ENCODE results near the gene TTC3.

Gene TTC3

DNA sequence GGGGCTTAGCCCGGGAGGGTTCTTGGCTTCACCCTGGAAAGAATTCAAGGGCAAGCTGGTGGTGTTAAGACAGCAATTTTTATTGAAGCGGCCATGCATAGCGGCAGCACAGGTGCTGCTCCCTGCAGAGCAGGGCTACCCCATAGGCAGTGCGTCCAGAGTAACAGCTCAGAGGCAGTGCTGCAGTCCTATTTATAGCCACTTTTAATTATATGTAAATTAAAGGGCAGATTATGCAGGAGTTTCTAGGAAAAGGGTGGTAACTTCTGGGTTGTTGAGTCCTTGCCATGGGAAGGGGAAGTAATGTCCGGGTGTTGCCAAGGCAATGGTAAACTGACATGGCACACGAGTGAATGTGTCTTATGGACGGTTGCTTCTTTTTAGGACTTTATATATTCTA is 137.1 kb downstream of the TTC3 start:
- Histone ChIP-seq H3K4me3 (ENCODE audit: low read depth, low read length) (no peak overlapping the region), H3K9me3 (ENCODE audit: control insufficient read depth, insufficient read depth, low read depth, low read length) (no peaks in the 10 kb centered on the region; the same call in 1 of the 2 replicates), H3K4me1 (ENCODE audit: control insufficient read depth, insufficient read depth, low read length) (no peaks in the 10 kb centered on the region), H3K36me3 (ENCODE audit: control insufficient read depth in 2 of 2, insufficient read depth in 1 of 2, low read length in 2 of 2) (no peaks in the 10 kb centered on the region; a peak in 1 of 3 replicates), H3K27ac (ENCODE audit: extremely low read depth, low read depth, low read length) (no peak overlapping the region)
- CTCF ChIA-PET, result interaction anchor here (0.6 kb wide), 1 partner anchor 253 kb away, joined by 5 read pairs; no protein-coding TSS in a partner anchor
- POLR2A ChIA-PET, result no interaction called here
- TF ChIP-seq ZNF341 (tag by site-specific recombination; IDR thresholded peaks at IDR 0.05; ENCODE audit: low read depth) (no peak), KLF8 (tag by site-specific recombination; IDR thresholded peaks at IDR 0.05) (no peak), ZNF354C (tag by site-specific recombination; IDR thresholded peaks at IDR 0.05; ENCODE audit: borderline replicate concordance, low read depth) (no peak), MYNN (tag by site-specific recombination; IDR thresholded peaks at IDR 0.05; ENCODE audit: borderline replicate concordance) (no peak), ZNF292 (tag by site-specific recombination; IDR thresholded peaks at IDR 0.05; ENCODE audit: borderline replicate concordance, low read depth) (no peak), ZFHX2 (tag by site-specific recombination; conservative IDR thresholded peaks at IDR 0.05) (no peak), ZNF768 (tag by site-specific recombination; IDR thresholded peaks at IDR 0.05) (no peak), GLIS2 (tag by site-specific recombination; IDR thresholded peaks at IDR 0.05) (no peak)
- TF ChIP-seq, protein P1, sequence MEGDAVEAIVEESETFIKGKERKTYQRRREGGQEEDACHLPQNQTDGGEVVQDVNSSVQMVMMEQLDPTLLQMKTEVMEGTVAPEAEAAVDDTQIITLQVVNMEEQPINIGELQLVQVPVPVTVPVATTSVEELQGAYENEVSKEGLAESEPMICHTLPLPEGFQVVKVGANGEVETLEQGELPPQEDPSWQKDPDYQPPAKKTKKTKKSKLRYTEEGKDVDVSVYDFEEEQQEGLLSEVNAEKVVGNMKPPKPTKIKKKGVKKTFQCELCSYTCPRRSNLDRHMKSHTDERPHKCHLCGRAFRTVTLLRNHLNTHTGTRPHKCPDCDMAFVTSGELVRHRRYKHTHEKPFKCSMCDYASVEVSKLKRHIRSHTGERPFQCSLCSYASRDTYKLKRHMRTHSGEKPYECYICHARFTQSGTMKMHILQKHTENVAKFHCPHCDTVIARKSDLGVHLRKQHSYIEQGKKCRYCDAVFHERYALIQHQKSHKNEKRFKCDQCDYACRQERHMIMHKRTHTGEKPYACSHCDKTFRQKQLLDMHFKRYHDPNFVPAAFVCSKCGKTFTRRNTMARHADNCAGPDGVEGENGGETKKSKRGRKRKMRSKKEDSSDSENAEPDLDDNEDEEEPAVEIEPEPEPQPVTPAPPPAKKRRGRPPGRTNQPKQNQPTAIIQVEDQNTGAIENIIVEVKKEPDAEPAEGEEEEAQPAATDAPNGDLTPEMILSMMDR (tag by site-specific recombination; IDR thresholded peaks at IDR 0.05), result no peak
- TF ChIP-seq, protein P2, sequence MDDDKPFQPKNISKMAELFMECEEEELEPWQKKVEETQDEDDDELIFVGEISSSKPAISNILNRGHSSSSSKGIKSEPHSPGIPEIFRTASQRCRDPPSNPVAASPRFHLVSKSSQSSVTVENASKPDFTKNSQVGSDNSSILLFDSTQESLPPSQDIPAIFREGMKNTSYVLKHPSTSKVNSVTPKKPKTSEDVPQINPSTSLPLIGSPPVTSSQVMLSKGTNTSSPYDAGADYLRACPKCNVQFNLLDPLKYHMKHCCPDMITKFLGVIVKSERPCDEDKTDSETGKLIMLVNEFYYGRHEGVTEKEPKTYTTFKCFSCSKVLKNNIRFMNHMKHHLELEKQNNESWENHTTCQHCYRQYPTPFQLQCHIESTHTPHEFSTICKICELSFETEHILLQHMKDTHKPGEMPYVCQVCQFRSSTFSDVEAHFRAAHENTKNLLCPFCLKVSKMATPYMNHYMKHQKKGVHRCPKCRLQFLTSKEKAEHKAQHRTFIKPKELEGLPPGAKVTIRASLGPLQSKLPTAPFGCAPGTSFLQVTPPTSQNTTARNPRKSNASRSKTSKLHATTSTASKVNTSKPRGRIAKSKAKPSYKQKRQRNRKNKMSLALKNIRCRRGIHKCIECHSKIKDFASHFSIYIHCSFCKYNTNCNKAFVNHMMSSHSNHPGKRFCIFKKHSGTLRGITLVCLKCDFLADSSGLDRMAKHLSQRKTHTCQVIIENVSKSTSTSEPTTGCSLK (tag by site-specific recombination; IDR thresholded peaks at IDR 0.05), result no peak

DNA sequence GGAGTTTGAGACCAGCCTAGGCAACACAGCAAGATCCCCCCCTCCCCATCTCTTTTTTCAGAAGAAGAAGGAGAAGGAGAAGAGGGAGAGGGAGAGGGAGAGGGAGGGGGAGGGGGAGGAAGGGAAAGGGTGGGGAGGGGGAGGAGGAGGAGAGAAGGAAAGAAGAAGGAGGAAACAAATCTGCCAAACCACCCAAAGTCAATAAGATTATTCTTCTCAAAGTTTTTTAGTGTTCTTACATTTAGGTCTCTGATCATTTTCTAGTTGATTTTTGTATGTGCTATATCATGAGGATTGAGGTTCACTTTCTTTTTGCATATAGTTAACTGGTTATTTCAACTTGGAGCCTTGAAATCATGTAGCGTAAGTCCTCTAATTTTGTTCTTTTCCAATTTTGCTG is 137.7 kb downstream of the TTC3 start:
- Histone ChIP-seq H3K27ac (ENCODE audit: extremely low read depth, low read depth, low read length) (no peak overlapping the region), H3K36me3 (ENCODE audit: control insufficient read depth in 2 of 2, insufficient read depth in 1 of 2, low read length in 2 of 2) (no peaks in the 10 kb centered on the region), H3K9me3 (ENCODE audit: control insufficient read depth, insufficient read depth, low read depth, low read length) (no peaks in the 10 kb centered on the region; the same call in 1 of the 2 replicates), H3K4me1 (ENCODE audit: control insufficient read depth, insufficient read depth, low read length) (no peaks in the 10 kb centered on the region), H3K4me3 (ENCODE audit: low read depth, low read length) (no peak overlapping the region)
- CTCF ChIA-PET, result no interaction called here
- POLR2A ChIA-PET, result no interaction called here
- no peak for TF ChIP-seq ZNF324 (tag by site-specific recombination; IDR thresholded peaks at IDR 0.05)
- TF ChIP-seq, protein P3, sequence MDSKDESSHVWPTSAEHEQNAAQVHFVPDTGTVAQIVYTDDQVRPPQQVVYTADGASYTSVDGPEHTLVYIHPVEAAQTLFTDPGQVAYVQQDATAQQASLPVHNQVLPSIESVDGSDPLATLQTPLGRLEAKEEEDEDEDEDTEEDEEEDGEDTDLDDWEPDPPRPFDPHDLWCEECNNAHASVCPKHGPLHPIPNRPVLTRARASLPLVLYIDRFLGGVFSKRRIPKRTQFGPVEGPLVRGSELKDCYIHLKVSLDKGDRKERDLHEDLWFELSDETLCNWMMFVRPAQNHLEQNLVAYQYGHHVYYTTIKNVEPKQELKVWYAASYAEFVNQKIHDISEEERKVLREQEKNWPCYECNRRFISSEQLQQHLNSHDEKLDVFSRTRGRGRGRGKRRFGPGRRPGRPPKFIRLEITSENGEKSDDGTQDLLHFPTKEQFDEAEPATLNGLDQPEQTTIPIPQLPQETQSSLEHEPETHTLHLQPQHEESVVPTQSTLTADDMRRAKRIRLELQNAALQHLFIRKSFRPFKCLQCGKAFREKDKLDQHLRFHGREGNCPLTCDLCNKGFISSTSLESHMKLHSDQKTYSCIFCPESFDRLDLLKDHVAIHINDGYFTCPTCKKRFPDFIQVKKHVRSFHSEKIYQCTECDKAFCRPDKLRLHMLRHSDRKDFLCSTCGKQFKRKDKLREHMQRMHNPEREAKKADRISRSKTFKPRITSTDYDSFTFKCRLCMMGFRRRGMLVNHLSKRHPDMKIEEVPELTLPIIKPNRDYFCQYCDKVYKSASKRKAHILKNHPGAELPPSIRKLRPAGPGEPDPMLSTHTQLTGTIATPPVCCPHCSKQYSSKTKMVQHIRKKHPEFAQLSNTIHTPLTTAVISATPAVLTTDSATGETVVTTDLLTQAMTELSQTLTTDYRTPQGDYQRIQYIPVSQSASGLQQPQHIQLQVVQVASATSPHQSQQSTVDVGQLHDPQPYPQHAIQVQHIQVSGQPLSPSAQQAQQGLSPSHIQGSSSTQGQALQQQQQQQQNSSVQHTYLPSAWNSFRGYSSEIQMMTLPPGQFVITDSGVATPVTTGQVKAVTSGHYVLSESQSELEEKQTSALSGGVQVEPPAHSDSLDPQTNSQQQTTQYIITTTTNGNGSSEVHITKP (tag by site-specific recombination; IDR thresholded peaks at IDR 0.05), result no peak
- TF ChIP-seq, protein P1 (tag by site-specific recombination; IDR thresholded peaks at IDR 0.05), result no peak
- TF ChIP-seq BCL11A (tag by site-specific recombination; IDR thresholded peaks at IDR 0.05; ENCODE audit: low read depth), result no peak
